BE2C (cell line): ENCODE measurements around the gene AGAP1.

Experiments
- DNase-seq: peaks from one replicate; pipeline ENCODE4 v3.0.0-alpha.2; 2020
- H3K27me3 ChIP-seq: fragments of 250-450 bp; sonication (Bioruptor Pico); 2 replicates; pipeline ENCODE4 v1.5.1; 2020; ENCODE audit warnings: mild to moderate bottlenecking
- H3K36me3 ChIP-seq: fragments of 250-450 bp; sonication (Bioruptor Pico); 2 replicates; pipeline ENCODE4 v1.5.1; 2020; ENCODE audit warnings: mild to moderate bottlenecking
- H3K4me1 ChIP-seq: fragments of 250-450 bp; sonication (Bioruptor Pico); 2 replicates; pipeline ENCODE4 v1.5.1; 2020
- H3K4me3 ChIP-seq: 2 replicates; pipeline ENCODE4 v1.5.1; 2011; ENCODE audit warnings: low read depth, low read length
- H3K9me3 ChIP-seq: fragments of 250-450 bp; sonication (Bioruptor Pico); 2 replicates; pipeline ENCODE4 v1.5.1; 2020
- CTCF ChIP-seq: IDR thresholded peaks from 2 replicates; pipeline ENCODE4 v1.5.1; 2012; ENCODE audit warnings: mild to moderate bottlenecking, low read depth, low read length

The AGAP1 gene

GRCh38 chr2:236124182-236124893, 630.5 kb downstream of the AGAP1 start:
- no peak for DNase-seq
- Histone ChIP-seq H3K9me3 (no peaks in the 10 kb centered on the region), H3K36me3 (no peaks in the 10 kb centered on the region), H3K4me3 (no peak overlapping the region), H3K4me1 (no peaks in the 10 kb centered on the region), H3K27me3 (no peaks in the 10 kb centered on the region)
- no peak for TF ChIP-seq CTCF

- no peaks in the 10 kb centered on the region for H3K9me3 ChIP-seq
- TF ChIP-seq CTCF, result no peak
- H3K4me1 ChIP-seq, result no peaks in the 10 kb centered on the region
- no peak overlapping the region for H3K4me3 ChIP-seq
- no peaks in the 10 kb centered on the region for H3K27me3 ChIP-seq
- no peaks in the 10 kb centered on the region for H3K36me3 ChIP-seq
- DNase-seq, result no peak
Observed at GRCh38 chr2:236125541-236125940, 631.7 kb downstream of the AGAP1 start.

GRCh38 chr2:236127010-236127409, 633.2 kb downstream of the AGAP1 start:
- no peak for DNase-seq
- H3K4me3 ChIP-seq, result no peak overlapping the region
- TF ChIP-seq CTCF, result no peak
- no peaks in the 10 kb centered on the region for H3K27me3 ChIP-seq
- H3K9me3 ChIP-seq, result no peaks in the 10 kb centered on the region
- H3K36me3 ChIP-seq, result no peaks in the 10 kb centered on the region
- no peaks in the 10 kb centered on the region for H3K4me1 ChIP-seq

- Histone ChIP-seq H3K4me1 (no peaks in the 10 kb centered on the region), H3K36me3 (no peaks in the 10 kb centered on the region), H3K9me3 (no peaks in the 10 kb centered on the region), H3K27me3 (no peaks in the 10 kb centered on the region), H3K4me3 (no peak overlapping the region)
- no peak for TF ChIP-seq CTCF
- DNase-seq, result no peak
Observed at GRCh38 chr2:236128321-236128720, 634.5 kb downstream of the AGAP1 start.

- H3K4me1 ChIP-seq, result no peaks in the 10 kb centered on the region
- H3K36me3 ChIP-seq, result no peaks in the 10 kb centered on the region
- no peak for TF ChIP-seq CTCF
- H3K4me3 ChIP-seq, result no peak overlapping the region
- no peak for DNase-seq
- no peaks in the 10 kb centered on the region for H3K27me3 ChIP-seq
- H3K9me3 ChIP-seq, result no peaks in the 10 kb centered on the region
Observed at GRCh38 chr2:236129935-236130334, 636.1 kb downstream of the AGAP1 start.

GRCh38 chr2:236130349-236130998, 636.6 kb downstream of the AGAP1 start:
- TF ChIP-seq CTCF, result no peak
- DNase-seq, result no peak
- H3K4me3 ChIP-seq, result no peak overlapping the region
- no peaks in the 10 kb centered on the region for H3K4me1 ChIP-seq
- H3K36me3 ChIP-seq, result no peaks in the 10 kb centered on the region
- no peaks in the 10 kb centered on the region for H3K9me3 ChIP-seq
- no peaks in the 10 kb centered on the region for H3K27me3 ChIP-seq
